A549 (cell line): ENCODE data around the gene UNC79.

ENCODE experiments used
- CEBPB ChIP-seq, 2 experiments: fragments of >200 bp in 1 of 2; sonication (Bioruptor Twin) in 1 of 2; formaldehyde crosslinking in 1 of 2; IDR thresholded peaks; 2 replicates each; pipeline ENCODE4 v1.6.1; 2012 to 2016
- SREBF2 ChIP-seq: fragments of 450-650 bp; IDR thresholded peaks from 2 replicates; pipeline ENCODE4 v1.6.1; 2014; ENCODE audit warnings: mild to moderate bottlenecking, moderate library complexity
- TF ChIP-seq, protein P1 (sequence below): fragments of >200 bp; sonication (Bioruptor Twin); formaldehyde crosslinking; IDR thresholded peaks from 3 replicates; pipeline ENCODE4 v1.5.1; 2016

DNA sequence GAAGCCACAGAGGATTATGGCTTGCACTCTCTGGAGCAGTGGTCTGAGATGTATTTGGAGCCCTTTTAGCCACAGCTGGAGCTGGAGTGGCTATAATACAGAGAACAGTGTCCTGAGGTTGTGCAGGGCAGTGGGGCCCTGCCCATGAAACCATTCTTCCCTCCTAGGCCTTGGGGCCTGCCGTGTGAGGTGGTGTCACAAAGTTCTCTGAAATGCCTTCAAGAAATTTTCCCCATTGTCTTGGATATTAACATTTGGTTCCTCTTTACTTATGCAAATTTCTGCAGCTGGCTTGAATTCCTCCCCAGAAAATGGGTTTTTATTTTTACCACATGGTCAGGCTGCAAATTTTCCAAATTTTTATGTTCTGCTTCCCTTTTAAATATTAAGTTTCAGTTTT lies 79.3 kb downstream of the UNC79 start:
- TF ChIP-seq SREBF2 (no peak), CEBPB (IDR thresholded peaks at IDR 0.05) (no peak)
- TF ChIP-seq, protein P1, sequence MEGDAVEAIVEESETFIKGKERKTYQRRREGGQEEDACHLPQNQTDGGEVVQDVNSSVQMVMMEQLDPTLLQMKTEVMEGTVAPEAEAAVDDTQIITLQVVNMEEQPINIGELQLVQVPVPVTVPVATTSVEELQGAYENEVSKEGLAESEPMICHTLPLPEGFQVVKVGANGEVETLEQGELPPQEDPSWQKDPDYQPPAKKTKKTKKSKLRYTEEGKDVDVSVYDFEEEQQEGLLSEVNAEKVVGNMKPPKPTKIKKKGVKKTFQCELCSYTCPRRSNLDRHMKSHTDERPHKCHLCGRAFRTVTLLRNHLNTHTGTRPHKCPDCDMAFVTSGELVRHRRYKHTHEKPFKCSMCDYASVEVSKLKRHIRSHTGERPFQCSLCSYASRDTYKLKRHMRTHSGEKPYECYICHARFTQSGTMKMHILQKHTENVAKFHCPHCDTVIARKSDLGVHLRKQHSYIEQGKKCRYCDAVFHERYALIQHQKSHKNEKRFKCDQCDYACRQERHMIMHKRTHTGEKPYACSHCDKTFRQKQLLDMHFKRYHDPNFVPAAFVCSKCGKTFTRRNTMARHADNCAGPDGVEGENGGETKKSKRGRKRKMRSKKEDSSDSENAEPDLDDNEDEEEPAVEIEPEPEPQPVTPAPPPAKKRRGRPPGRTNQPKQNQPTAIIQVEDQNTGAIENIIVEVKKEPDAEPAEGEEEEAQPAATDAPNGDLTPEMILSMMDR: no peak
